K562 (cell line): ENCODE results near the gene AZU1. TPM values are rescaled to one million over a fixed set of nuclear protein-coding genes. Genes with fewer than 3 reads are reported as not detected.

Source experiments
- BMI1 ChIP-seq: fragments of 150-350 bp; IDR thresholded peaks from 2 replicates; pipeline ENCODE4 v1.6.1; 2014; ENCODE audit warnings: low read length
- CHD1 ChIP-seq: fragments of 200-600 bp; sonication (generic); IDR thresholded peaks from one replicate; pipeline ENCODE4 v1.6.1; 2012; ENCODE audit warnings: mild to moderate bottlenecking, moderate library complexity, low read length, inconsistent platforms
- CTBP1 ChIP-seq: fragments of 450-650 bp; IDR thresholded peaks from 2 replicates; pipeline ENCODE4 v1.6.1; 2016; ENCODE audit warnings: borderline replicate concordance
- EZH2 ChIP-seq: IDR thresholded peaks from 2 replicates; pipeline ENCODE4 v1.6.1; 2012; ENCODE audit warnings: low read depth, mild to moderate bottlenecking, inconsistent platforms, low read length, borderline replicate concordance
- GABPB2 ChIP-seq: fragments of 250-450 bp; sonication (Bioruptor Pico); conservative IDR thresholded peaks from 2 replicates; pipeline ENCODE4 v1.5.1; 2021; ENCODE audit warnings: mild to moderate bottlenecking
- HIVEP1 ChIP-seq: fragments of 250-450 bp; sonication (Bioruptor Pico); IDR thresholded peaks from 2 replicates; pipeline ENCODE4 v1.4.0; 2020; ENCODE audit warnings: mild to moderate bottlenecking
- HMGXB4 ChIP-seq: sonication (generic); formaldehyde crosslinking; IDR thresholded peaks from 2 replicates; pipeline ENCODE4 v1.8.1; 2023; ENCODE audit warnings: mild to moderate bottlenecking, missing genetic modification reagents
- KHSRP ChIP-seq: fragments of 450-650 bp; IDR thresholded peaks from 2 replicates; pipeline ENCODE4 v1.6.1; 2017
- LCOR ChIP-seq: sonication (generic); formaldehyde crosslinking; IDR thresholded peaks from 2 replicates; pipeline ENCODE4 v1.8.0; 2022; ENCODE audit warnings: mild to moderate bottlenecking, missing genetic modification reagents
- MCM5 ChIP-seq: fragments of 450-650 bp; IDR thresholded peaks from 2 replicates; pipeline ENCODE4 v1.6.1; 2016; ENCODE audit warnings: low read depth
- POLR3A ChIP-seq: IDR thresholded peaks from 2 replicates; pipeline ENCODE4 v1.6.1; 2011; ENCODE audit warnings: borderline replicate concordance, mild to moderate bottlenecking, moderate library complexity; ENCODE audit not compliant: insufficient read length, insufficient read depth; ENCODE audit errors: extremely low read depth
- REST ChIP-seq, 2 experiments: fragments of 450-650 bp; formaldehyde crosslinking in 1 of 2; IDR thresholded peaks; 2 replicates each; pipeline versions ENCODE4 v1.4.0 to v1.6.1; 2014 to 2020; ENCODE audit warnings: mild to moderate bottlenecking in 2 of 2, borderline replicate concordance in 1 of 2, low read depth in 1 of 2
- USF2 ChIP-seq: sonication (generic); formaldehyde crosslinking; IDR thresholded peaks from 2 replicates; pipeline ENCODE4 v1.5.0; 2020; ENCODE audit warnings: missing genetic modification reagents
- ZBTB43 ChIP-seq: sonication (generic); formaldehyde crosslinking; IDR thresholded peaks from 2 replicates; pipeline ENCODE4 v1.8.0; 2023; ENCODE audit warnings: mild to moderate bottlenecking, missing genetic modification reagents
- ZNF79 ChIP-seq: fragments of 250-450 bp; sonication (Bioruptor Pico); IDR thresholded peaks from 2 replicates; pipeline ENCODE4 v1.4.0; 2020; ENCODE audit warnings: low read depth, mild to moderate bottlenecking, moderate library complexity
- polyA plus RNA-seq, 8 experiments: library from polyadenylated mRNA; depleted of rRNA in 4 of 8; stranded (reverse) in 5 of 8; unstranded in 3 of 8; fragments of >200 nt; fragmentation: Nextera tagmentation in 2 of 8; fragmentation: Illumina TruSeq in 1 of 8; extraction: Ambion mirVana in 2 of 8; extraction: Trizol in 1 of 8; gene quantifications; 2 replicates each; pipeline versions ENCODE4 v1.2.1 to v1.2.3, GENCODE V29; 2011 to 2014; ENCODE audit warnings: inconsistent platforms in 1 of 8, missing spikeins in 1 of 8
- total RNA-seq, 7 experiments: library from RNA; depleted of rRNA in 6 of 7; stranded (reverse); fragments of >200 nt in 6 of 7; fragmentation: Illumina TruSeq in 2 of 7; extraction: Trizol in 2 of 7; gene quantifications; 2 replicates each; pipeline versions ENCODE4 v1.2.1 to v1.2.3, GENCODE V29; 2011 to 2021; ENCODE audit warnings: low replicate concordance in 1 of 7

AZU1 gene
- total and polyA plus RNA-seq, 9 of the 15 experiments (the other 6 are each of a cell fraction or from before 2014, with no cell fraction given), result 0.29 to 1.9 (median 0.59) TPM; not detected in 3

- TF ChIP-seq EZH2, result no peak
- no peak for TF ChIP-seq ZBTB43 (CRISPR knock-in tag)
- TF ChIP-seq KHSRP, result no peak
- TF ChIP-seq REST (IDR thresholded peaks at IDR 0.05; ENCODE audit: borderline replicate concordance), result peak; percentile 96
- no peak for TF ChIP-seq REST (CRISPR knock-in tag; IDR thresholded peaks at IDR 0.05; ENCODE audit: low read depth)
- TF ChIP-seq MCM5, result no peak
- peak; percentile 95 for TF ChIP-seq LCOR (CRISPR knock-in tag)
- no peak for TF ChIP-seq POLR3A
- TF ChIP-seq CTBP1, result peak; percentile 77; the same call in 1 of the 2 replicates
- no peak for TF ChIP-seq ZNF79 (CRISPR knock-in tag)
- TF ChIP-seq GABPB2, result no peak
- TF ChIP-seq HMGXB4 (CRISPR knock-in tag), result 0 out of 2 replicates have a peak, but pooled peaks have one; percentile 57
- no peak for TF ChIP-seq BMI1
- no peak for TF ChIP-seq HIVEP1
- TF ChIP-seq USF2, result peak; percentile 99
- no peak for TF ChIP-seq CHD1
Measured at GRCh38 chr19:796692-797527, 30.7 kb upstream of the AZU1 start, which contains the start of gene PTBP1 (continued).
